Activated naive CD4-positive, alpha-beta T cell treated with anti-CD3 and anti-CD28 coated beads for 36 hours (primary cell): ENCODE measurements around the gene GDF15. TPM values are rescaled to one million over a fixed set of nuclear protein-coding genes. Genes with fewer than 3 reads are reported as not detected.

ENCODE experiments used
- CTCF ChIA-PET: fragments of 350-600 bp; sonication (Branson Sonifier 250); formaldehyde crosslinking; loops from one replicate; lab custom pipeline; 2021; ENCODE audit warnings: antibody characterized with exemption; lab: Charles Lee
- DNase-seq: peaks from one replicate; pipeline ENCODE4 v3.0.0-alpha.2; 2020
- H3K27ac Mint-ChIP-seq: one replicate; pipeline ENCODE4 v1.8.0; 2021; ENCODE audit warnings: mild to moderate bottlenecking, mixed read lengths
- H3K27me3 Mint-ChIP-seq: one replicate; pipeline ENCODE4 v1.8.0; 2021; ENCODE audit warnings: low read depth, mixed read lengths
- H3K36me3 Mint-ChIP-seq: one replicate; pipeline ENCODE4 v1.8.0; 2021; ENCODE audit warnings: low read depth, mixed read lengths
- H3K4me1 Mint-ChIP-seq: one replicate; pipeline ENCODE4 v1.8.0; 2021; ENCODE audit warnings: low read depth, mixed read lengths
- H3K4me3 Mint-ChIP-seq: one replicate; pipeline ENCODE4 v1.8.0; 2021; ENCODE audit warnings: mild to moderate bottlenecking, moderate library complexity, mixed read lengths
- H3K9me3 Mint-ChIP-seq: one replicate; pipeline ENCODE4 v1.8.0; 2021; ENCODE audit warnings: mixed read lengths
- intact Hi-C: fragments of 100-400 bp; cut with micrococcal nuclease; formaldehyde crosslinking; loops from one replicate; pipeline ENCODE4 v1.15.1; 2023
- total RNA-seq, 2 experiments: library from RNA; stranded (reverse); gene quantifications; one replicate each; pipeline ENCODE4 v1.2.3, GENCODE V29; 2021

Gene GDF15
- total RNA-seq, 2 experiments from 2014 or later, result 0.20 TPM; not detected in 1

- intact Hi-C loops, result no loop called here
- Mint-ChIP-seq H3K4me3 (no peak overlapping the region), H3K4me1 (no peaks in the 10 kb centered on the region), H3K36me3 (no peaks in the 10 kb centered on the region), H3K27me3 (peaks cover 32% of the 10 kb centered on the region), H3K27ac (no peak overlapping the region), H3K9me3 (no peaks in the 10 kb centered on the region)
- CTCF ChIA-PET, result interaction anchor here (0.8 to 4.0 kb wide), 6 partner anchors 9 to 114 kb away, joined by 4 to 38 read pairs (median 6); no protein-coding TSS in a partner anchor
- DNase-seq, result no peak
These were observed 749 bp downstream of the GDF15 start for GRCh38 chr19:18386543-18387271.

GRCh38 chr19:18388100-18388959 is 2.4 kb downstream of the GDF15 start:
- H3K9me3 Mint-ChIP-seq, result no peaks in the 10 kb centered on the region
- no peaks in the 10 kb centered on the region for H3K4me1 Mint-ChIP-seq
- H3K27ac Mint-ChIP-seq, result no peak overlapping the region
- CTCF ChIA-PET, result interaction anchor here (0.6 to 6.4 kb wide), 32 partner anchors 8 to 1293 kb away, joined by 3 to 103 read pairs (median 4); partner anchors contain the start of genes LRRC25, LSM4 and SSBP4
- peaks cover 32% of the 10 kb centered on the region for H3K27me3 Mint-ChIP-seq
- peak overlapping the region; percentile 60 for H3K4me3 Mint-ChIP-seq
- DNase-seq, result peak; percentile 78
- H3K36me3 Mint-ChIP-seq, result no peaks in the 10 kb centered on the region
- intact Hi-C loops, result loop anchor here (1.0 kb wide), 1 partner anchor 22 kb away; no protein-coding TSS in a partner anchor

GRCh38 chr19:18388960-18389725 is 3.2 kb downstream of the GDF15 start:
- CTCF ChIA-PET, result interaction anchor here (0.7 to 6.4 kb wide), 18 partner anchors 7 to 647 kb away, joined by 3 to 103 read pairs (median 3); partner anchors contain the start of genes LSM4 and SSBP4
- Mint-ChIP-seq H3K36me3 (no peaks in the 10 kb centered on the region), H3K27me3 (peaks cover 36% of the 10 kb centered on the region), H3K4me3 (peak overlapping the region; percentile 60), H3K27ac (no peak overlapping the region), H3K9me3 (no peaks in the 10 kb centered on the region), H3K4me1 (no peaks in the 10 kb centered on the region)
- intact Hi-C loops, result loop anchor here (1.0 kb wide), 1 partner anchor 21 kb away; no protein-coding TSS in a partner anchor
- no peak for DNase-seq

- Mint-ChIP-seq H3K27ac (no peak overlapping the region), H3K36me3 (no peaks in the 10 kb centered on the region), H3K4me1 (no peaks in the 10 kb centered on the region), H3K27me3 (peaks cover 33% of the 10 kb centered on the region), H3K4me3 (no peak overlapping the region), H3K9me3 (no peaks in the 10 kb centered on the region)
- intact Hi-C loops, result no loop called here
- CTCF ChIA-PET, result interaction anchor here (0.7 to 6.4 kb wide), 12 partner anchors 8 to 181 kb away, joined by 3 to 103 read pairs (median 3); partner anchors contain the start of gene SSBP4
- no peak for DNase-seq
These were observed 3.7 kb downstream of the GDF15 start for GRCh38 chr19:18389726-18390064.

GRCh38 chr19:18390065-18390907 is 4.3 kb downstream of the GDF15 start:
- CTCF ChIA-PET, result interaction anchor here (0.9 to 6.4 kb wide), 13 partner anchors 8 to 198 kb away, joined by 3 to 103 read pairs (median 4); partner anchors contain the start of gene SSBP4
- peaks cover 32% of the 10 kb centered on the region for H3K27me3 Mint-ChIP-seq
- intact Hi-C loops, result no loop called here
- no peak overlapping the region for H3K4me3 Mint-ChIP-seq
- no peaks in the 10 kb centered on the region for H3K9me3 Mint-ChIP-seq
- DNase-seq, result no peak
- H3K4me1 Mint-ChIP-seq, result no peaks in the 10 kb centered on the region
- no peak overlapping the region for H3K27ac Mint-ChIP-seq
- no peaks in the 10 kb centered on the region for H3K36me3 Mint-ChIP-seq

- Mint-ChIP-seq H3K9me3 (no peaks in the 10 kb centered on the region), H3K4me1 (no peaks in the 10 kb centered on the region), H3K36me3 (no peaks in the 10 kb centered on the region), H3K4me3 (no peak overlapping the region), H3K27ac (no peak overlapping the region), H3K27me3 (peaks cover 22% of the 10 kb centered on the region)
- CTCF ChIA-PET, result interaction anchor here (1.3 to 6.4 kb wide), 2 partner anchors 21 to 199 kb away, joined by 4 to 103 read pairs; no protein-coding TSS in a partner anchor
- no peak for DNase-seq
- intact Hi-C loops, result no loop called here
These were observed 5.6 kb downstream of the GDF15 start for GRCh38 chr19:18391509-18392075.

GRCh38 chr19:18392417-18392816 is 6.5 kb downstream of the GDF15 start:
- intact Hi-C loops, result no loop called here
- Mint-ChIP-seq H3K36me3 (no peaks in the 10 kb centered on the region), H3K27ac (no peak overlapping the region), H3K9me3 (no peaks in the 10 kb centered on the region), H3K4me3 (no peak overlapping the region), H3K27me3 (peaks cover 16% of the 10 kb centered on the region), H3K4me1 (peaks cover under 1% of the 10 kb centered on the region)
- no peak for DNase-seq
- CTCF ChIA-PET, result interaction anchor here (6.4 kb wide), 1 partner anchor 20 kb away, joined by 103 read pairs; no protein-coding TSS in a partner anchor

- CTCF ChIA-PET, result interaction anchor here (0.6 to 6.4 kb wide), 3 partner anchors 19 to 436 kb away, joined by 3 to 103 read pairs (median 4); no protein-coding TSS in a partner anchor
- Mint-ChIP-seq H3K4me1 (peaks cover 4% of the 10 kb centered on the region), H3K36me3 (no peaks in the 10 kb centered on the region), H3K27ac (no peak overlapping the region), H3K4me3 (no peak overlapping the region), H3K9me3 (no peaks in the 10 kb centered on the region), H3K27me3 (peaks cover 17% of the 10 kb centered on the region)
- intact Hi-C loops, result no loop called here
- no peak for DNase-seq
These were observed 7.0 kb downstream of the GDF15 start for GRCh38 chr19:18392926-18393325.

- no peaks in the 10 kb centered on the region for H3K9me3 Mint-ChIP-seq
- peaks cover 4% of the 10 kb centered on the region for H3K4me1 Mint-ChIP-seq
- H3K27me3 Mint-ChIP-seq, result peaks cover 16% of the 10 kb centered on the region
- intact Hi-C loops, result no loop called here
- no peak for DNase-seq
- CTCF ChIA-PET, result interaction anchor here (6.4 kb wide), 1 partner anchor 18 kb away, joined by 103 read pairs; no protein-coding TSS in a partner anchor
- H3K27ac Mint-ChIP-seq, result no peak overlapping the region
- H3K4me3 Mint-ChIP-seq, result no peak overlapping the region
- H3K36me3 Mint-ChIP-seq, result no peaks in the 10 kb centered on the region
These were observed 7.9 kb downstream of the GDF15 start for GRCh38 chr19:18393836-18394235.

GRCh38 chr19:18396471-18397241 is 10.7 kb downstream of the GDF15 start:
- Mint-ChIP-seq H3K27ac (no peak overlapping the region), H3K36me3 (no peaks in the 10 kb centered on the region), H3K4me1 (peaks cover 4% of the 10 kb centered on the region), H3K27me3 (peaks cover 11% of the 10 kb centered on the region), H3K4me3 (no peak overlapping the region), H3K9me3 (no peaks in the 10 kb centered on the region)
- CTCF ChIA-PET, result interaction anchor here (0.7 to 1.8 kb wide), 2 partner anchors 9 to 14 kb away, joined by 3 to 6 read pairs; no protein-coding TSS in a partner anchor
- intact Hi-C loops, result no loop called here
- DNase-seq, result no peak
